Bronchial epithelial cell (primary cell): Measurements from ENCODE around the gene NR2E1. TPM values are rescaled to one million over a fixed set of nuclear protein-coding genes. Genes with fewer than 3 reads are reported as not detected.

Experiments used
- DNase-seq: peaks from one replicate; pipeline ENCODE4 v3.0.0-alpha.2; 2010; ENCODE audit warnings: low read depth
- FAIRE-seq: peaks from 2 replicates; lab custom pipeline; 2011; peaks lifted over from hg19 to GRCh38; lab: Jason Lieb, UNC
- H3K27me3 ChIP-seq: 2 replicates; pipeline ENCODE4 v1.5.1; 2011; ENCODE audit warnings: low read length; ENCODE audit not compliant: control insufficient read depth, insufficient read depth
- H3K36me3 ChIP-seq: 2 replicates; pipeline ENCODE4 v1.5.1; 2011; ENCODE audit warnings: low read length; ENCODE audit not compliant: control insufficient read depth, insufficient read depth
- H3K4me3 ChIP-seq: 2 replicates; pipeline ENCODE4 v1.5.1; 2011; ENCODE audit warnings: mild to moderate bottlenecking, low read depth, low read length, control low read depth
- CTCF ChIP-seq: IDR thresholded peaks from 2 replicates; pipeline ENCODE4 v1.5.1; 2011; ENCODE audit warnings: mild to moderate bottlenecking, moderate library complexity, low read length, control low read depth, inconsistent platforms; ENCODE audit not compliant: insufficient read depth, severe bottlenecking
- total RNA-seq: library from RNA; depleted of rRNA; stranded (reverse); fragments of >200 nt; gene quantifications from 2 replicates; pipeline ENCODE4 v1.2.1, GENCODE V29; 2014

Gene NR2E1
- total RNA-seq, 1 donor from 2014 or later: not detected

- no peak for DNase-seq
- Histone ChIP-seq H3K4me3 (no peak overlapping the region), H3K36me3 (peaks cover 4% of the 10 kb centered on the region), H3K27me3 (no peaks in the 10 kb centered on the region)
- FAIRE-seq: no peak
- no peak for TF ChIP-seq CTCF
Measured at GRCh38 chr6:108211671-108212070, 45.8 kb downstream of the NR2E1 start.

- DNase-seq: no peak
- FAIRE-seq: no peak
- H3K36me3 ChIP-seq: peaks cover 3% of the 10 kb centered on the region
- TF ChIP-seq CTCF: no peak
- H3K27me3 ChIP-seq: no peaks in the 10 kb centered on the region
- no peak overlapping the region for H3K4me3 ChIP-seq
Measured at GRCh38 chr6:108222064-108222463, 56.2 kb downstream of the NR2E1 start.

- no peak for FAIRE-seq
Measured at GRCh38 chr6:108222504-108222903, 56.7 kb downstream of the NR2E1 start.

GRCh38 chr6:108227290-108227689 lies 61.5 kb downstream of the NR2E1 start:
- DNase-seq: peak; percentile 17
- Histone ChIP-seq H3K4me3 (no peak overlapping the region), H3K27me3 (no peaks in the 10 kb centered on the region), H3K36me3 (no peaks in the 10 kb centered on the region)
- no peak for FAIRE-seq
- no peak for TF ChIP-seq CTCF

More at GRCh38 chr6:108222504-108222903, 56.7 kb downstream of the NR2E1 start:
- no peak for DNase-seq
- Histone ChIP-seq H3K36me3 (peaks cover 3% of the 10 kb centered on the region), H3K27me3 (no peaks in the 10 kb centered on the region), H3K4me3 (no peak overlapping the region)
- TF ChIP-seq CTCF: no peak

- Histone ChIP-seq H3K4me3 (no peak overlapping the region), H3K27me3 (no peaks in the 10 kb centered on the region), H3K36me3 (no peaks in the 10 kb centered on the region)
- no peak for FAIRE-seq
- no peak for DNase-seq
- no peak for TF ChIP-seq CTCF
Measured at GRCh38 chr6:108228416-108228815, 62.6 kb downstream of the NR2E1 start.

GRCh38 chr6:108235127-108235526 lies 69.3 kb downstream of the NR2E1 start:
- H3K36me3 ChIP-seq: no peaks in the 10 kb centered on the region
- FAIRE-seq (no peak), DNase-seq (no peak)
- TF ChIP-seq CTCF: no peak
- H3K4me3 ChIP-seq: no peak overlapping the region
- H3K27me3 ChIP-seq: no peaks in the 10 kb centered on the region
